Spleen (tissue), 7 donors: Measurements from ENCODE around the gene VANGL2.

ENCODE experiments used
- POLR2A ChIP-seq, 3 donors: fragments of 450-650 bp; IDR thresholded peaks; one replicate each; pipeline ENCODE4 v1.5.1; 2017; ENCODE audit warnings: antibody characterized with exemption in 3 of 3, mild to moderate bottlenecking in 1 of 3
- TF ChIP-seq, protein P1 (sequence below), 11 experiments: fragments of 200-600 bp in 7 of 11; fragments of 450-650 bp in 4 of 11; sonication (generic) in 4 of 11; IDR thresholded peaks in 8 of 11; conservative IDR thresholded peaks in 3 of 11; 1 replicate in 7 of 11; 2 replicates in 4 of 11; pipeline versions ENCODE4 v1.4.0 to v1.8.0; 2016 to 2021; ENCODE audit warnings: antibody characterized with exemption in 11 of 11, inconsistent platforms in 4 of 11, mild to moderate bottlenecking in 1 of 11
- donor health status: DM: no; HTN: no; CAD: no; lungs with moderate emphysema.
- donor health status: DM: no; HTN: no; CAD: no.
- donor health status: DM: no; HTN: no; CAD: no.

DNA sequence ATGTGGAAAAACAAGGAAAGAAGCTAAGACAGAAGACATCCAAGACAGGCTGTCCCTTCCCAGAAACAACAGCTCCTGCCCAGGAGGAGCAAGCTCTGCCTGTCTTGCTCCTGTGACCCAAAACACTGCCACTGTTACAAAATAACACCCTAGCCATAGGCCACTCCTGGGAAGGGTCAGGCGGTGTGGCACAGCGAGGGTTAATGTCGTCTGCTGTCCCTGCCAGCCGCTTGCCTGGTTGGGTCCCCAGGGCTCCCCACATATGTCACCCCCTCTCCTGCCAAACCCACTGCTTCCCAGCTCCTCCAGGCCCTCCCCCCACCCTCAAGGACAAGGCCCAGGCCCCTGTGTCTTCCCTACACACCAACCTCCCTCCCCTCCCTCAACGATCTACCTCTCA lies 37.4 kb upstream of the VANGL2 start:
- TF ChIP-seq, protein P1, sequence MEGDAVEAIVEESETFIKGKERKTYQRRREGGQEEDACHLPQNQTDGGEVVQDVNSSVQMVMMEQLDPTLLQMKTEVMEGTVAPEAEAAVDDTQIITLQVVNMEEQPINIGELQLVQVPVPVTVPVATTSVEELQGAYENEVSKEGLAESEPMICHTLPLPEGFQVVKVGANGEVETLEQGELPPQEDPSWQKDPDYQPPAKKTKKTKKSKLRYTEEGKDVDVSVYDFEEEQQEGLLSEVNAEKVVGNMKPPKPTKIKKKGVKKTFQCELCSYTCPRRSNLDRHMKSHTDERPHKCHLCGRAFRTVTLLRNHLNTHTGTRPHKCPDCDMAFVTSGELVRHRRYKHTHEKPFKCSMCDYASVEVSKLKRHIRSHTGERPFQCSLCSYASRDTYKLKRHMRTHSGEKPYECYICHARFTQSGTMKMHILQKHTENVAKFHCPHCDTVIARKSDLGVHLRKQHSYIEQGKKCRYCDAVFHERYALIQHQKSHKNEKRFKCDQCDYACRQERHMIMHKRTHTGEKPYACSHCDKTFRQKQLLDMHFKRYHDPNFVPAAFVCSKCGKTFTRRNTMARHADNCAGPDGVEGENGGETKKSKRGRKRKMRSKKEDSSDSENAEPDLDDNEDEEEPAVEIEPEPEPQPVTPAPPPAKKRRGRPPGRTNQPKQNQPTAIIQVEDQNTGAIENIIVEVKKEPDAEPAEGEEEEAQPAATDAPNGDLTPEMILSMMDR (IDR thresholded peaks at IDR 0.05 in 8 of 11, conservative IDR thresholded peaks at IDR 0.05 in 3 of 11), result no peak
- no peak for TF ChIP-seq POLR2A (IDR thresholded peaks at IDR 0.05)
